Gastroesophageal sphincter (tissue), 3 donors: ENCODE measurements around the gene GRK4.

Experiments
- CTCF ChIP-seq, 4 experiments: fragments of 200-600 bp in 2 of 4; fragments of 450-650 bp in 2 of 4; sonication (generic) in 1 of 4; IDR thresholded peaks; one replicate each; pipeline ENCODE4 v1.5.1; 2017 to 2019; ENCODE audit warnings: antibody characterized with exemption in 4 of 4, mild to moderate bottlenecking in 2 of 4, moderate library complexity in 2 of 4
- EP300 ChIP-seq: sonication (generic); formaldehyde crosslinking; IDR thresholded peaks from one replicate; pipeline ENCODE4 v1.6.1; 2017; ENCODE audit warnings: antibody characterized with exemption, mild to moderate bottlenecking
- POLR2A ChIP-seq, 2 donors: fragments of 450-650 bp; IDR thresholded peaks; one replicate each; pipeline ENCODE4 v1.6.1; 2017; ENCODE audit warnings: antibody characterized with exemption in 2 of 2, mild to moderate bottlenecking in 2 of 2, moderate library complexity in 1 of 2
- POLR2AphosphoS5 ChIP-seq: sonication (generic); formaldehyde crosslinking; IDR thresholded peaks from one replicate; pipeline ENCODE4 v1.6.1; 2017; ENCODE audit warnings: antibody characterized with exemption

- TF ChIP-seq CTCF (IDR thresholded peaks at IDR 0.05) = no peak
- no peak for TF ChIP-seq POLR2AphosphoS5
- TF ChIP-seq POLR2A (IDR thresholded peaks at IDR 0.05) = no peak
- TF ChIP-seq EP300 = no peak
Measured at GRCh38 chr4:2961421-2961810, 2.0 kb upstream of the GRK4 start.
